Gastroesophageal sphincter (tissue), 3 donors: ENCODE results near the gene PSAPL1.

Experiments
- CTCF ChIP-seq, 4 experiments: fragments of 200-600 bp in 2 of 4; fragments of 450-650 bp in 2 of 4; sonication (generic) in 1 of 4; IDR thresholded peaks; one replicate each; pipeline ENCODE4 v1.5.1; 2017 to 2019; ENCODE audit warnings: antibody characterized with exemption in 4 of 4, mild to moderate bottlenecking in 2 of 4, moderate library complexity in 2 of 4
- POLR2A ChIP-seq, 2 donors: fragments of 450-650 bp; IDR thresholded peaks; one replicate each; pipeline ENCODE4 v1.6.1; 2017; ENCODE audit warnings: antibody characterized with exemption in 2 of 2, mild to moderate bottlenecking in 2 of 2, moderate library complexity in 1 of 2

DNA sequence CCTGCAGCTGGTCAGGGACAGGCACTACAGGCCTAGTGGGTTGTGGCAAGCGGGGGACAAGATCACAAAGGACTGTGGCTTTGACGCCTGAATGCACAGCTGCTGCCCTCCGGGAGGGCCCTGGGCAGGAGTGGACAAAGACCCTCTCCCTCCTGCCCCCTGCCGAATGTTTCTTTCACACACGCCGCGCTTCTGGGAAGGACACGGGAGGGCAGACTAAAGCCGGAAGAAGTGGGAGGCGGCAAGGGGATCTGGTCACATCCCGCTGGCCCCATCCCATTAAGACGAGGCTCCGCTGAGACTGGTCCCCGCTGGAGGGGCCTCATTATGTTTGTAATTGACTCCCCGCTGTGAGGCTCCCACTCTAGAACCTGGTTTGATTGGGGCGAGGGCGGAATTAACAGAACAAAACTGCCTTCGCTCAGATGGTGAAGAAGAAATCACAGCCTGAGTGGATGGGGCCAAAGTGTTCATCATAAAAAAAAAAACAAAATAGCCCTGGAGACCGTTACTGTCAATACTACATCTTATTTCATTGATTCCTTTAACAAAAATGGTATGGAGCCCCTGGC lies 37.8 kb upstream of the PSAPL1 start:
- no peak for TF ChIP-seq CTCF (IDR thresholded peaks at IDR 0.05)
- no peak for TF ChIP-seq POLR2A (IDR thresholded peaks at IDR 0.05)
